Mesenchymal stem cell (in vitro differentiated cells and primary cell): ENCODE results near the gene CLN3.
"Not testable (repeated sequence)": the region's sequence is repeated elsewhere in the genome, so short reads cannot be mapped to it uniquely, and the experiment has no call there.

Source experiments
- DNase-seq: peaks from one replicate; pipeline ENCODE4 v3.0.0-alpha.2; 2013
- H2AFZ ChIP-seq: one replicate; pipeline ENCODE4 v1.6.1; 2013; ENCODE audit warnings: low read depth, mild to moderate bottlenecking, control low read depth, inconsistent platforms, low read length, moderate library complexity
- H2AK5ac ChIP-seq: 2 replicates; pipeline ENCODE4 v1.6.1; 2013; ENCODE audit warnings: low read length, moderate library complexity, mild to moderate bottlenecking, inconsistent platforms; ENCODE audit not compliant: severe bottlenecking
- H2BK120ac ChIP-seq: one replicate; pipeline ENCODE4 v1.6.1; 2013; ENCODE audit warnings: low read depth, mild to moderate bottlenecking, inconsistent platforms, low read length, moderate library complexity
- H2BK12ac ChIP-seq, 2 experiments: one replicate each; pipeline ENCODE4 v1.6.1; 2013; ENCODE audit warnings: inconsistent platforms in 2 of 2, low read length in 2 of 2, mild to moderate bottlenecking in 2 of 2, moderate library complexity in 2 of 2, control low read depth in 1 of 2
- H2BK15ac ChIP-seq: one replicate; pipeline ENCODE4 v1.6.1; 2013; ENCODE audit warnings: mild to moderate bottlenecking, low read depth, inconsistent platforms; ENCODE audit not compliant: poor library complexity, severe bottlenecking
- H2BK5ac ChIP-seq: 2 replicates; pipeline ENCODE4 v1.6.1; 2013; ENCODE audit warnings: low read depth, mild to moderate bottlenecking, low read length, control low read depth, inconsistent platforms; ENCODE audit not compliant: poor library complexity, severe bottlenecking
- H3K14ac ChIP-seq, 2 experiments: one replicate each; pipeline ENCODE4 v1.6.1; 2013; ENCODE audit warnings: inconsistent platforms in 2 of 2, low read length in 2 of 2, control low read depth in 1 of 2, mild to moderate bottlenecking in 1 of 2, moderate library complexity in 1 of 2
- H3K18ac ChIP-seq, 2 experiments: one replicate each; pipeline ENCODE4 v1.6.1; 2013; ENCODE audit warnings: inconsistent platforms in 2 of 2, low read length in 2 of 2, control low read depth in 1 of 2, low read depth in 1 of 2, mild to moderate bottlenecking in 1 of 2
- H3K23ac ChIP-seq, 2 experiments: one replicate each; pipeline ENCODE4 v1.6.1; 2013; ENCODE audit warnings: inconsistent platforms in 2 of 2, low read length in 2 of 2, mild to moderate bottlenecking in 2 of 2, moderate library complexity in 2 of 2, control low read depth in 1 of 2
- H3K27ac ChIP-seq: 2 replicates; pipeline ENCODE4 v1.5.1; 2013; ENCODE audit warnings: mild to moderate bottlenecking, moderate library complexity, low read length, control low read depth, inconsistent platforms; ENCODE audit not compliant: poor library complexity, severe bottlenecking
- H3K27me3 ChIP-seq, 2 experiments: 2 replicates each; pipeline versions ENCODE4 v1.6.1 to v1.7.0; 2013; ENCODE audit warnings: low read length in 2 of 2, mild to moderate bottlenecking in 2 of 2, moderate library complexity in 2 of 2, control low read depth in 1 of 2, inconsistent platforms in 1 of 2; ENCODE audit not compliant: control insufficient read depth in 1 of 2, insufficient read depth in 1 of 2
- H3K36me3 ChIP-seq, 2 experiments: 2 replicates each; pipeline versions ENCODE4 v1.6.1 to v1.7.0; 2013; ENCODE audit warnings: low read length in 2 of 2, control low read depth in 1 of 2, inconsistent platforms in 1 of 2, low read depth in 1 of 2, mild to moderate bottlenecking in 1 of 2; ENCODE audit not compliant: insufficient read depth in 2 of 2, control insufficient read depth in 1 of 2
- H3K4ac ChIP-seq, 2 experiments: one replicate each; pipeline ENCODE4 v1.6.1; 2013; ENCODE audit warnings: inconsistent platforms in 2 of 2, low read length in 2 of 2, mild to moderate bottlenecking in 2 of 2, moderate library complexity in 2 of 2, control low read depth in 1 of 2, low read depth in 1 of 2
- H3K4me1 ChIP-seq: 2 replicates; pipeline ENCODE4 v1.6.1; 2013; ENCODE audit warnings: low read depth, low read length, control low read depth; ENCODE audit not compliant: control insufficient read depth, insufficient read depth
- H3K4me2 ChIP-seq: 2 replicates; pipeline ENCODE4 v1.6.1; 2013; ENCODE audit warnings: low read length, mild to moderate bottlenecking, inconsistent platforms; ENCODE audit not compliant: poor library complexity, severe bottlenecking
- H3K4me3 ChIP-seq, 2 experiments: 2 replicates each; pipeline versions ENCODE4 v1.5.1 to v1.7.0; 2013; ENCODE audit warnings: low read length in 2 of 2, mild to moderate bottlenecking in 2 of 2, control low read depth in 1 of 2, low read depth in 1 of 2; ENCODE audit not compliant: insufficient read depth in 1 of 2
- H3K79me1 ChIP-seq: replicated peaks from 2 replicates; pipeline ENCODE4 v1.6.1; 2013; ENCODE audit warnings: mild to moderate bottlenecking, control low read depth, low read length, inconsistent platforms; ENCODE audit not compliant: poor library complexity, severe bottlenecking
- H3K9ac ChIP-seq: 2 replicates; pipeline ENCODE4 v1.7.0; 2013; ENCODE audit warnings: mild to moderate bottlenecking, low read length, moderate library complexity
- H3K9me3 ChIP-seq: 2 replicates; pipeline ENCODE4 v1.7.0; 2013; ENCODE audit warnings: mild to moderate bottlenecking, low read length; ENCODE audit not compliant: control insufficient read depth
- H4K8ac ChIP-seq: one replicate; pipeline ENCODE4 v1.6.1; 2013; ENCODE audit warnings: inconsistent platforms, mild to moderate bottlenecking, low read length, moderate library complexity
- H4K91ac ChIP-seq: one replicate; pipeline ENCODE4 v1.6.1; 2013; ENCODE audit warnings: mild to moderate bottlenecking, low read length, inconsistent platforms
- WGBS: methylation state at CpG from one replicate; pipeline ENCODE4 v1.1.7; 2013; ENCODE audit warnings: mixed read lengths; 5-methylcytosine and 5-hydroxymethylcytosine counted together

The CLN3 gene

GRCh38 chr16:28501258-28502232 lies 9.7 kb upstream of the CLN3 start:
- Histone ChIP-seq H2BK5ac (no peak overlapping the region), H3K4me3 (no peak overlapping the region), H3K4ac (no peak overlapping the region), H3K4me1 (peaks cover 9% of the 10 kb centered on the region), H3K9me3 (no peaks in the 10 kb centered on the region), H2BK12ac (no peak overlapping the region), H2AFZ (no peak overlapping the region), H3K79me1 (no peaks in the 10 kb centered on the region), H2AK5ac (no peak overlapping the region), H3K14ac (no peak overlapping the region), H3K4me2 (no peak overlapping the region), H2BK120ac (no peak overlapping the region), H3K9ac (no peak overlapping the region), H2BK15ac (no peak overlapping the region), H3K27me3 (peaks cover 32 to 64% of the 10 kb centered on the region in 2 experiments), H3K23ac (no peak overlapping the region), H3K27ac (no peak overlapping the region), H3K36me3 (no peaks in the 10 kb centered on the region), H3K18ac (no peak overlapping the region), H4K91ac (no peak overlapping the region), H4K8ac (no peak overlapping the region)
- WGBS, result 80% methylated on average over 18 of the region's 19 CpGs
- DNase-seq, result no peak

GRCh38 chr16:28500476-28501180 lies 8.8 kb upstream of the CLN3 start:
- whole genome bisulfite sequencing, result 86% methylated on average over 13 of the region's 18 CpGs
- not testable (repeated sequence) for H3K4me1 ChIP-seq, H3K4me3 ChIP-seq, H3K4ac ChIP-seq, H4K8ac ChIP-seq, H3K9me3 ChIP-seq, H3K36me3 ChIP-seq, H3K14ac ChIP-seq, H2BK120ac ChIP-seq, H3K23ac ChIP-seq, H3K27ac ChIP-seq, H3K9ac ChIP-seq, H2BK15ac ChIP-seq, H2AK5ac ChIP-seq, H2BK5ac ChIP-seq, H3K79me1 ChIP-seq, H3K4me2 ChIP-seq, H2BK12ac ChIP-seq, H2AFZ ChIP-seq, H3K18ac ChIP-seq, H4K91ac ChIP-seq, DNase-seq
- peaks cover 23 to 55% of the 10 kb centered on the region in 2 experiments for H3K27me3 ChIP-seq

GRCh38 chr16:28499854-28500253 lies 8.0 kb upstream of the CLN3 start:
- Histone ChIP-seq H3K4me2 (no peak overlapping the region), H4K91ac (no peak overlapping the region), H2BK12ac (no peak overlapping the region), H3K79me1 (no peaks in the 10 kb centered on the region), H3K14ac (no peak overlapping the region), H2BK15ac (no peak overlapping the region), H4K8ac (no peak overlapping the region), H3K36me3 (no peaks in the 10 kb centered on the region), H3K27me3 (peaks cover 16 to 49% of the 10 kb centered on the region in 2 experiments), H3K18ac (no peak overlapping the region), H3K4ac (no peak overlapping the region), H3K4me3 (no peak overlapping the region), H3K9me3 (no peaks in the 10 kb centered on the region), H3K27ac (no peak overlapping the region), H3K9ac (no peak overlapping the region), H3K23ac (no peak overlapping the region), H2BK5ac (no peak overlapping the region), H2AFZ (no peak overlapping the region), H2AK5ac (no peak overlapping the region), H3K4me1 (peaks cover 9% of the 10 kb centered on the region), H2BK120ac (no peak overlapping the region)
- no peak for DNase-seq
- WGBS, result 84% methylated on average over 10 of the region's 10 CpGs
